GM11168 (cell line): ENCODE measurements around the gene ANKS1B.

Source experiments
- in situ Hi-C: fragments of 300-500 bp; cut with MboI; formaldehyde crosslinking; loops from one replicate; pipeline ENCODE4 v1.12.0; 2022; ENCODE audit warnings: low sequenced_read_pairs; ENCODE audit not compliant: unreplicated experiment

Gene ANKS1B

GRCh38 chr12:98738002-98738401, 1246.7 kb downstream of the ANKS1B start:
- in situ Hi-C loops = no loop called here

GRCh38 chr12:98737322-98737712, 1247.4 kb downstream of the ANKS1B start:
- in situ Hi-C loops = no loop called here

- in situ Hi-C loops = no loop called here
Measured at GRCh38 chr12:98736352-98737321, 1248.1 kb downstream of the ANKS1B start.

GRCh38 chr12:98735821-98736220, 1248.9 kb downstream of the ANKS1B start:
- in situ Hi-C loops = no loop called here

- in situ Hi-C loops = no loop called here
Measured at GRCh38 chr12:98733667-98734350, 1250.9 kb downstream of the ANKS1B start.

GRCh38 chr12:98730412-98730811, 1254.3 kb downstream of the ANKS1B start:
- in situ Hi-C loops = no loop called here

GRCh38 chr12:98727196-98727595, 1257.5 kb downstream of the ANKS1B start:
- in situ Hi-C loops = no loop called here

GRCh38 chr12:98725476-98726247, 1259.1 kb downstream of the ANKS1B start:
- in situ Hi-C loops = no loop called here

- in situ Hi-C loops = no loop called here
Measured at GRCh38 chr12:98724384-98725155, 1260.2 kb downstream of the ANKS1B start.

GRCh38 chr12:98721204-98721702, 1263.5 kb downstream of the ANKS1B start:
- in situ Hi-C loops = no loop called here

GRCh38 chr12:98719515-98720504, 1264.9 kb downstream of the ANKS1B start:
- in situ Hi-C loops = no loop called here

- in situ Hi-C loops = no loop called here
Measured at GRCh38 chr12:98714426-98714825, 1270.3 kb downstream of the ANKS1B start.

- in situ Hi-C loops = no loop called here
Measured at GRCh38 chr12:98709022-98709421, 1275.7 kb downstream of the ANKS1B start.

- in situ Hi-C loops = loop anchor here (5.0 kb wide), 1 partner anchor 34 kb away; no protein-coding TSS in a partner anchor
Measured at GRCh38 chr12:98701166-98701565, 1283.6 kb downstream of the ANKS1B start.

- in situ Hi-C loops = loop anchor here (25.0 kb wide), 1 partner anchor 288 kb away; no protein-coding TSS in a partner anchor
Measured at GRCh38 chr12:98699586-98699985, 1285.2 kb downstream of the ANKS1B start.

GRCh38 chr12:98698603-98699463, 1285.9 kb downstream of the ANKS1B start:
- in situ Hi-C loops = loop anchor here (25.0 kb wide), 1 partner anchor 288 kb away; no protein-coding TSS in a partner anchor

GRCh38 chr12:98697209-98697608, 1287.5 kb downstream of the ANKS1B start:
- in situ Hi-C loops = loop anchor here (25.0 kb wide), 1 partner anchor 290 kb away; no protein-coding TSS in a partner anchor
